Upper lobe of left lung (tissue), 6 donors: ENCODE results near the gene SUSD6. TPM values are rescaled to one million over a fixed set of nuclear protein-coding genes. Genes with fewer than 3 reads are reported as not detected.

Experiments
- ATAC-seq, 2 donors: fragments of 200-7000 bp; cut with Tn5 transposase; one replicate each; pipeline ENCODE4 v1.9.1; 2022; ENCODE audit warnings: mild to moderate bottlenecking in 2 of 2, moderate library complexity in 2 of 2; ENCODE audit not compliant: low FRiP score in 2 of 2
- DNase-seq, 2 donors: peaks; one replicate each; pipeline ENCODE4 v3.0.0-alpha.2; 2019 to 2020
- H3K27ac ChIP-seq, 4 donors: fragments of 200-600 bp; sonication (generic); one replicate each; pipeline ENCODE4 v1.5.1; 2016 to 2019
- H3K27me3 ChIP-seq, 4 donors: fragments of 200-600 bp; sonication (generic); one replicate each; pipeline ENCODE4 v1.5.1; 2017 to 2019
- H3K36me3 ChIP-seq, 4 donors: fragments of 200-600 bp; sonication (generic); one replicate each; pipeline ENCODE4 v1.5.1; 2016 to 2019
- H3K4me1 ChIP-seq, 4 donors: fragments of 200-600 bp; sonication (generic); one replicate each; pipeline ENCODE4 v1.5.1; 2018 to 2019
- H3K4me3 ChIP-seq, 4 donors: fragments of 200-600 bp; sonication (generic); one replicate each; pipeline ENCODE4 v1.5.1; 2017 to 2019; ENCODE audit warnings: mild to moderate bottlenecking in 2 of 4, moderate library complexity in 1 of 4
- H3K9me3 ChIP-seq, 4 donors: fragments of 200-600 bp; sonication (generic); one replicate each; pipeline ENCODE4 v1.5.1; 2018 to 2019
- CTCF ChIP-seq, 6 experiments: fragments of 450-650 bp in 4 of 6; fragments of 200-600 bp in 2 of 6; sonication (generic) in 2 of 6; IDR thresholded peaks; one replicate each; pipeline ENCODE4 v1.5.1; 2016 to 2019; ENCODE audit warnings: antibody characterized with exemption in 6 of 6
- EP300 ChIP-seq, 4 donors: sonication (generic); formaldehyde crosslinking; IDR thresholded peaks; one replicate each; pipeline ENCODE4 v1.5.1; 2017; ENCODE audit warnings: antibody characterized with exemption in 4 of 4, control low read depth in 2 of 4
- POLR2A ChIP-seq, 4 donors: fragments of 450-650 bp; IDR thresholded peaks; one replicate each; pipeline ENCODE4 v1.5.1; 2016 to 2017; ENCODE audit warnings: antibody characterized with exemption in 4 of 4, mild to moderate bottlenecking in 2 of 4
- POLR2AphosphoS5 ChIP-seq, 2 donors: sonication (generic); formaldehyde crosslinking; IDR thresholded peaks; one replicate each; pipeline ENCODE4 v1.5.1; 2017; ENCODE audit warnings: antibody characterized with exemption in 2 of 2
- WGBS, 2 donors: methylation state at CpG; one replicate each; pipeline ENCODE4 v1.1.5; 2017 to 2018; 5-methylcytosine and 5-hydroxymethylcytosine counted together
- total RNA-seq, 6 donors: library from RNA; depleted of rRNA in 4 of 6; stranded (reverse); fragments of >200 nt in 4 of 6; gene quantifications; one replicate each; pipeline versions ENCODE4 v1.1.0 to v1.2.1, GENCODE V29; 2016 to 2021
- donor health status: DM: no; HTN: no; CAD: no; lungs with moderate emphysema.
- donor health status: DM: no; HTN: yes; CAD: no; lungs with severe emphysema.

Gene SUSD6
- total RNA-seq, 6 donors from 2014 or later: 63.4 to 90.4 (median 81.6) TPM

DNA sequence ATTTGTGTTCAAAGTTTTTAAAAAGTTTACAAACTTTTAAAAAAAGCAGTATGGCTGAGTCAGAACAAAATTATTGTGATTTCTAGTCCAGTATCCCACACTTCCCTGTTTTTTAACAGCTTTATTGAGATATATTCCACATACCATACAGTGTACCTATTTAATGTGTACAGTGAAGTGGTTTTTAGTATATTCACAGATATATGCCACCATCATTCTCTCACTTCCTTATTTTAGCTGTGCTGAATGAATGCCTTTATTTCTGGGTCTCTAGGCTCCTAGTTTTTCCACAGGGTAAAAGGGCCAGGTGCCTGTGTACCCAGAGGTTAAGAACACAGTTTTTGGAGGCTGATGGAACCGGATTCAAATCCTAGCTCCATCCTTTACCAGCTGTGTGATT lies 96.7 kb downstream of the SUSD6 start:
- H3K9me3 ChIP-seq: no peaks in the 10 kb centered on the region
- no peaks in the 10 kb centered on the region for H3K27me3 ChIP-seq
- no peak overlapping the region for H3K4me3 ChIP-seq
- ATAC-seq (no peak), DNase-seq (no peak)
- no peak for TF ChIP-seq CTCF (IDR thresholded peaks at IDR 0.05)
- no peak for TF ChIP-seq POLR2AphosphoS5 (IDR thresholded peaks at IDR 0.05)
- TF ChIP-seq POLR2A (IDR thresholded peaks at IDR 0.05): no peak
- no peak for TF ChIP-seq EP300 (IDR thresholded peaks at IDR 0.05)
- H3K36me3 ChIP-seq: peaks cover 10 to 88% (median 38%) of the 10 kb centered on the region in 4 donors
- 94 to 95% methylated on average over 1 of the region's 1 CpG for WGBS, 2 donors
- peak overlapping the region in 1 of 4 donors; percentile 16 for H3K27ac ChIP-seq
- peaks cover 44 to 64% (median 55%) of the 10 kb centered on the region in 4 donors for H3K4me1 ChIP-seq

GRCh38 chr14:69708586-69709560 lies 97.5 kb downstream of the SUSD6 start:
- Histone ChIP-seq H3K27ac (peak overlapping the region in 3 of 4 donors; percentile 83 to 87 (median 85)), H3K4me1 (peaks cover 44 to 64% (median 53%) of the 10 kb centered on the region in 4 donors), H3K9me3 (no peaks in the 10 kb centered on the region), H3K4me3 (no peak overlapping the region), H3K36me3 (peaks cover 10 to 83% (median 35%) of the 10 kb centered on the region in 4 donors), H3K27me3 (no peaks in the 10 kb centered on the region)
- TF ChIP-seq POLR2A (IDR thresholded peaks at IDR 0.05) (no peak), CTCF (IDR thresholded peaks at IDR 0.05) (peak in 1 of 6 experiments; percentile 13)
- 83 to 88% methylated on average over 8 to 12 of the region's 12 CpGs for WGBS, 2 donors
- DNase-seq (no peak), ATAC-seq (no peak)

DNA sequence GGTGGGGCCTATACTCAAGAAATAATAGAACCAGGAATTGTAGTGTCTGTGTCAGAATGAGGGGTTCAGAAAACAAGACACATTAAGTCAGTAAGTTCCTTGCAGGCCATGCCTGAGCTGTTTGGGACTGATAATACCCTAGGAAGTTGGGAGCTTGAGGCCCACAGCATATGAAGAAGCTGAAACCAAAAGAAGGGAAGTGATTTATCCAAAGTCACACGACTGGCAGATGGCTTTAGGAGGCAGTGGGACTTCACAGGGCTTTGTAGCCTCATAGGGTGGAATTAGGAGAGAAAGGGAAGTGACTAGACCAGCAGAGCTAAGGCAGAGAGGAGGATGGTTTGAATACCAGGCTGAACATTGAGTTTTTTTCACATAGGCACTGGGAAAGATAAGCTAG lies 99.0 kb downstream of the SUSD6 start:
- Histone ChIP-seq H3K27me3 (no peaks in the 10 kb centered on the region), H3K27ac (peak overlapping the region; percentile 73 to 87 (median 84)), H3K36me3 (peaks cover 10 to 80% (median 26%) of the 10 kb centered on the region in 4 donors), H3K4me1 (peaks cover 47 to 70% (median 53%) of the 10 kb centered on the region in 4 donors), H3K4me3 (no peak overlapping the region), H3K9me3 (no peaks in the 10 kb centered on the region)
- WGBS, 2 donors: 57 to 72% methylated on average over 1 of the region's 1 CpG
- no peak for DNase-seq
- ATAC-seq: peak in 1 of 2 donors; percentile 58
- TF ChIP-seq EP300 (IDR thresholded peaks at IDR 0.05) (no peak), POLR2A (IDR thresholded peaks at IDR 0.05) (no peak), POLR2AphosphoS5 (IDR thresholded peaks at IDR 0.05) (no peak), CTCF (IDR thresholded peaks at IDR 0.05) (no peak)

GRCh38 chr14:69711065-69711464 lies 99.7 kb downstream of the SUSD6 start:
- peak in 1 of 2 donors; percentile 13 for TF ChIP-seq POLR2AphosphoS5 (IDR thresholded peaks at IDR 0.05)
- no peak for TF ChIP-seq POLR2A (IDR thresholded peaks at IDR 0.05)
- TF ChIP-seq CTCF (IDR thresholded peaks at IDR 0.05): no peak
- H3K9me3 ChIP-seq: no peaks in the 10 kb centered on the region
- 27 to 36% methylated on average over 3 to 4 of the region's 4 CpGs for WGBS, 2 donors
- peak overlapping the region; percentile 73 to 87 (median 84) for H3K27ac ChIP-seq
- no peak overlapping the region for H3K4me3 ChIP-seq
- peaks cover 10 to 73% (median 25%) of the 10 kb centered on the region in 4 donors for H3K36me3 ChIP-seq
- DNase-seq: peak; percentile 53 to 67
- H3K27me3 ChIP-seq: no peaks in the 10 kb centered on the region
- ATAC-seq: peak; percentile 5 to 10
- peaks cover 49 to 77% (median 58%) of the 10 kb centered on the region in 4 donors for H3K4me1 ChIP-seq
